Measurements from ENCODE around the gene PRR16. TPM values are rescaled to one million over a fixed set of nuclear protein-coding genes. Genes with fewer than 3 reads are reported as not detected.

PRR16 gene
- total and polyA plus RNA-seq, 2 experiments from 2014 or later, result 1.0 to 1.7 TPM

DNA sequence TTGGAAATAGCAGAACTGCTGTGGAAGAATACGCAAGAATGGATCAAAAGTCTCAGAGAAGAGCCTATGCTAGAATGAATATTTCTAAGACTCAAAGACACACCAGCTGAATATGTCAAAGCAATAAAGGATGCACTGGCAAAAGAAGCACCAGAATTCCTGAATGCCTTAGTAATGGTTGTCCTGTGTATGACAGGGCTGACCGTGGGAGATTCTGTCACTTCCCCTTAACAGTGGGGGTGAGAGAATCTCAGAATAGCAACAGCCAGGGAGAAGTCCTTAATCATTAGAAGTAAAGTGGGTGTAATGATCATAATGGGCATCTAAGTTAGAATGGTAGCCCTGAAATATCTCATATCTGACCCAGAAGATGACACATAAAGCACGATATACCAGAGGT lies 14.6 kb upstream of the PRR16 start:
- peaks cover 1% of the 10 kb centered on the region for H3K27me3 Mint-ChIP-seq (ENCODE audit: insufficient read depth, low read depth, poor library complexity)
- ATAC-seq, result no peak
- H3K36me3 ChIP-seq (ENCODE audit: insufficient read depth), result no peaks in the 10 kb centered on the region
- no peak overlapping the region for H3K4me3 Mint-ChIP-seq
- H3K9me3 Mint-ChIP-seq, result no peaks in the 10 kb centered on the region
- no peaks in the 10 kb centered on the region for H4K20me1 ChIP-seq (replicated peaks; ENCODE audit: insufficient read depth)
- H2AFZ ChIP-seq, result no peak overlapping the region
- DNase-seq (ENCODE audit: low spot score), result no peak
- no peak overlapping the region for H3K27ac ChIP-seq (ENCODE audit: low read depth)
- peaks cover 3% of the 10 kb centered on the region; the same call in 1 of the 2 replicates for H3K9me2 ChIP-seq (ENCODE audit: insufficient read depth)
- H3K79me2 ChIP-seq (replicated peaks; ENCODE audit: insufficient read depth), result no peaks in the 10 kb centered on the region
- TF ChIP-seq JUNB (IDR thresholded peaks at IDR 0.05; ENCODE audit: unreplicated experiment), result no peak
- TF ChIP-seq, protein P1, sequence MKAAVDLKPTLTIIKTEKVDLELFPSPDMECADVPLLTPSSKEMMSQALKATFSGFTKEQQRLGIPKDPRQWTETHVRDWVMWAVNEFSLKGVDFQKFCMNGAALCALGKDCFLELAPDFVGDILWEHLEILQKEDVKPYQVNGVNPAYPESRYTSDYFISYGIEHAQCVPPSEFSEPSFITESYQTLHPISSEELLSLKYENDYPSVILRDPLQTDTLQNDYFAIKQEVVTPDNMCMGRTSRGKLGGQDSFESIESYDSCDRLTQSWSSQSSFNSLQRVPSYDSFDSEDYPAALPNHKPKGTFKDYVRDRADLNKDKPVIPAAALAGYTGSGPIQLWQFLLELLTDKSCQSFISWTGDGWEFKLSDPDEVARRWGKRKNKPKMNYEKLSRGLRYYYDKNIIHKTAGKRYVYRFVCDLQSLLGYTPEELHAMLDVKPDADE (IDR thresholded peaks at IDR 0.05), result no peak
- TF ChIP-seq, protein P2, sequence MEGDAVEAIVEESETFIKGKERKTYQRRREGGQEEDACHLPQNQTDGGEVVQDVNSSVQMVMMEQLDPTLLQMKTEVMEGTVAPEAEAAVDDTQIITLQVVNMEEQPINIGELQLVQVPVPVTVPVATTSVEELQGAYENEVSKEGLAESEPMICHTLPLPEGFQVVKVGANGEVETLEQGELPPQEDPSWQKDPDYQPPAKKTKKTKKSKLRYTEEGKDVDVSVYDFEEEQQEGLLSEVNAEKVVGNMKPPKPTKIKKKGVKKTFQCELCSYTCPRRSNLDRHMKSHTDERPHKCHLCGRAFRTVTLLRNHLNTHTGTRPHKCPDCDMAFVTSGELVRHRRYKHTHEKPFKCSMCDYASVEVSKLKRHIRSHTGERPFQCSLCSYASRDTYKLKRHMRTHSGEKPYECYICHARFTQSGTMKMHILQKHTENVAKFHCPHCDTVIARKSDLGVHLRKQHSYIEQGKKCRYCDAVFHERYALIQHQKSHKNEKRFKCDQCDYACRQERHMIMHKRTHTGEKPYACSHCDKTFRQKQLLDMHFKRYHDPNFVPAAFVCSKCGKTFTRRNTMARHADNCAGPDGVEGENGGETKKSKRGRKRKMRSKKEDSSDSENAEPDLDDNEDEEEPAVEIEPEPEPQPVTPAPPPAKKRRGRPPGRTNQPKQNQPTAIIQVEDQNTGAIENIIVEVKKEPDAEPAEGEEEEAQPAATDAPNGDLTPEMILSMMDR (conservative IDR thresholded peaks at IDR 0.05; ENCODE audit: low read depth in 2 of 2), result no peak
- TF ChIP-seq CREB1 (CRISPR knock-in tag; IDR thresholded peaks at IDR 0.05; ENCODE audit: low read depth), result no peak
- no peak for TF ChIP-seq NANOG (IDR thresholded peaks at IDR 0.05; ENCODE audit: borderline replicate concordance)
- no peak for TF ChIP-seq ZNF114 (CRISPR knock-in tag; IDR thresholded peaks at IDR 0.05)
- TF ChIP-seq EZH2 (IDR thresholded peaks at IDR 0.05; ENCODE audit: low read depth, unreplicated experiment), result no peak
- no peak for TF ChIP-seq EZH2phosphoT487 (IDR thresholded peaks at IDR 0.05; ENCODE audit: unreplicated experiment)
- TF ChIP-seq ZNF331 (CRISPR knock-in tag; IDR thresholded peaks at IDR 0.05; ENCODE audit: low read depth), result no peak
- H3K36me3 Mint-ChIP-seq (ENCODE audit: low read depth), result no peaks in the 10 kb centered on the region
- no peaks in the 10 kb centered on the region for H3K27me3 ChIP-seq (ENCODE audit: insufficient read depth)
- H3K4me1 ChIP-seq (ENCODE audit: insufficient read depth), result peaks cover 17% of the 10 kb centered on the region; the same call in 1 of the 2 replicates
- no peak overlapping the region for H3K27ac Mint-ChIP-seq
- no peaks in the 10 kb centered on the region for H3F3A ChIP-seq (replicated peaks; ENCODE audit: low read depth)
- H3K4me2 ChIP-seq, result no peak overlapping the region
- no peak overlapping the region for H3K4me3 ChIP-seq
- H3K4me1 Mint-ChIP-seq, result peaks cover 13% of the 10 kb centered on the region; the same call in 2 of the 3 replicates

DNA sequence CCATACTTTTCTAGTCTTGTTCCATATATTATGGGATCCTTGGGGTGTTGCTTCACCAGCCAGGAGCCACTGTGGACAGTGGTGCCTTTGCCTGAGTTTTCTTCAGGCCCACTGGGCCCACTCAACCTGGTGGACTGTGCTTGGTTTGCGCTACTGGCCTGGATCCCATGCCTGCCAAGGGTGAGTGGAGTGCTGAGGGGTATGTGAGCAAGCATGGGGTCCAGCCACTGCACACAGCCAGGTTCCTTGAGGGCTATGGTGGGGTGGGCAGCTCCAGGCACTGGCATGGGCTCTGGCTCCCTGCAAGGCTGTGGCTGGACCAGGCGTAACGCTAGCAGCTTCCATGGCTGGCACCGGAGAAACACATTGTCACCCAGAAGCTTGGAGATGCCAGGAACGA lies 13.2 kb upstream of the PRR16 start:
- H3F3A ChIP-seq (replicated peaks; ENCODE audit: low read depth), result no peaks in the 10 kb centered on the region
- Mint-ChIP-seq H3K4me1 (peaks cover 14% of the 10 kb centered on the region; the same call in 2 of the 3 replicates), H3K27ac (no peak overlapping the region), H3K27me3 (ENCODE audit: insufficient read depth, low read depth, poor library complexity) (peaks cover 1% of the 10 kb centered on the region), H3K9me3 (no peaks in the 10 kb centered on the region), H3K36me3 (ENCODE audit: low read depth) (no peaks in the 10 kb centered on the region), H3K4me3 (no peak overlapping the region)
- H3K4me1 ChIP-seq (ENCODE audit: insufficient read depth), result peaks cover 16% of the 10 kb centered on the region; the same call in 1 of the 2 replicates
- no peaks in the 10 kb centered on the region for H4K20me1 ChIP-seq (replicated peaks; ENCODE audit: insufficient read depth)
- no peaks in the 10 kb centered on the region for H3K27me3 ChIP-seq (ENCODE audit: insufficient read depth)
- H2AFZ ChIP-seq, result no peak overlapping the region
- H3K27ac ChIP-seq (ENCODE audit: low read depth), result no peak overlapping the region
- peaks cover 3% of the 10 kb centered on the region; the same call in 1 of the 2 replicates for H3K9me2 ChIP-seq (ENCODE audit: insufficient read depth)
- ATAC-seq (no peak), DNase-seq (ENCODE audit: low spot score) (no peak)
- no peak overlapping the region for H3K4me3 ChIP-seq
- no peak overlapping the region for H3K4me2 ChIP-seq
- H3K36me3 ChIP-seq (ENCODE audit: insufficient read depth), result no peaks in the 10 kb centered on the region
- H3K79me2 ChIP-seq (replicated peaks; ENCODE audit: insufficient read depth), result no peaks in the 10 kb centered on the region
- TF ChIP-seq, protein P3, sequence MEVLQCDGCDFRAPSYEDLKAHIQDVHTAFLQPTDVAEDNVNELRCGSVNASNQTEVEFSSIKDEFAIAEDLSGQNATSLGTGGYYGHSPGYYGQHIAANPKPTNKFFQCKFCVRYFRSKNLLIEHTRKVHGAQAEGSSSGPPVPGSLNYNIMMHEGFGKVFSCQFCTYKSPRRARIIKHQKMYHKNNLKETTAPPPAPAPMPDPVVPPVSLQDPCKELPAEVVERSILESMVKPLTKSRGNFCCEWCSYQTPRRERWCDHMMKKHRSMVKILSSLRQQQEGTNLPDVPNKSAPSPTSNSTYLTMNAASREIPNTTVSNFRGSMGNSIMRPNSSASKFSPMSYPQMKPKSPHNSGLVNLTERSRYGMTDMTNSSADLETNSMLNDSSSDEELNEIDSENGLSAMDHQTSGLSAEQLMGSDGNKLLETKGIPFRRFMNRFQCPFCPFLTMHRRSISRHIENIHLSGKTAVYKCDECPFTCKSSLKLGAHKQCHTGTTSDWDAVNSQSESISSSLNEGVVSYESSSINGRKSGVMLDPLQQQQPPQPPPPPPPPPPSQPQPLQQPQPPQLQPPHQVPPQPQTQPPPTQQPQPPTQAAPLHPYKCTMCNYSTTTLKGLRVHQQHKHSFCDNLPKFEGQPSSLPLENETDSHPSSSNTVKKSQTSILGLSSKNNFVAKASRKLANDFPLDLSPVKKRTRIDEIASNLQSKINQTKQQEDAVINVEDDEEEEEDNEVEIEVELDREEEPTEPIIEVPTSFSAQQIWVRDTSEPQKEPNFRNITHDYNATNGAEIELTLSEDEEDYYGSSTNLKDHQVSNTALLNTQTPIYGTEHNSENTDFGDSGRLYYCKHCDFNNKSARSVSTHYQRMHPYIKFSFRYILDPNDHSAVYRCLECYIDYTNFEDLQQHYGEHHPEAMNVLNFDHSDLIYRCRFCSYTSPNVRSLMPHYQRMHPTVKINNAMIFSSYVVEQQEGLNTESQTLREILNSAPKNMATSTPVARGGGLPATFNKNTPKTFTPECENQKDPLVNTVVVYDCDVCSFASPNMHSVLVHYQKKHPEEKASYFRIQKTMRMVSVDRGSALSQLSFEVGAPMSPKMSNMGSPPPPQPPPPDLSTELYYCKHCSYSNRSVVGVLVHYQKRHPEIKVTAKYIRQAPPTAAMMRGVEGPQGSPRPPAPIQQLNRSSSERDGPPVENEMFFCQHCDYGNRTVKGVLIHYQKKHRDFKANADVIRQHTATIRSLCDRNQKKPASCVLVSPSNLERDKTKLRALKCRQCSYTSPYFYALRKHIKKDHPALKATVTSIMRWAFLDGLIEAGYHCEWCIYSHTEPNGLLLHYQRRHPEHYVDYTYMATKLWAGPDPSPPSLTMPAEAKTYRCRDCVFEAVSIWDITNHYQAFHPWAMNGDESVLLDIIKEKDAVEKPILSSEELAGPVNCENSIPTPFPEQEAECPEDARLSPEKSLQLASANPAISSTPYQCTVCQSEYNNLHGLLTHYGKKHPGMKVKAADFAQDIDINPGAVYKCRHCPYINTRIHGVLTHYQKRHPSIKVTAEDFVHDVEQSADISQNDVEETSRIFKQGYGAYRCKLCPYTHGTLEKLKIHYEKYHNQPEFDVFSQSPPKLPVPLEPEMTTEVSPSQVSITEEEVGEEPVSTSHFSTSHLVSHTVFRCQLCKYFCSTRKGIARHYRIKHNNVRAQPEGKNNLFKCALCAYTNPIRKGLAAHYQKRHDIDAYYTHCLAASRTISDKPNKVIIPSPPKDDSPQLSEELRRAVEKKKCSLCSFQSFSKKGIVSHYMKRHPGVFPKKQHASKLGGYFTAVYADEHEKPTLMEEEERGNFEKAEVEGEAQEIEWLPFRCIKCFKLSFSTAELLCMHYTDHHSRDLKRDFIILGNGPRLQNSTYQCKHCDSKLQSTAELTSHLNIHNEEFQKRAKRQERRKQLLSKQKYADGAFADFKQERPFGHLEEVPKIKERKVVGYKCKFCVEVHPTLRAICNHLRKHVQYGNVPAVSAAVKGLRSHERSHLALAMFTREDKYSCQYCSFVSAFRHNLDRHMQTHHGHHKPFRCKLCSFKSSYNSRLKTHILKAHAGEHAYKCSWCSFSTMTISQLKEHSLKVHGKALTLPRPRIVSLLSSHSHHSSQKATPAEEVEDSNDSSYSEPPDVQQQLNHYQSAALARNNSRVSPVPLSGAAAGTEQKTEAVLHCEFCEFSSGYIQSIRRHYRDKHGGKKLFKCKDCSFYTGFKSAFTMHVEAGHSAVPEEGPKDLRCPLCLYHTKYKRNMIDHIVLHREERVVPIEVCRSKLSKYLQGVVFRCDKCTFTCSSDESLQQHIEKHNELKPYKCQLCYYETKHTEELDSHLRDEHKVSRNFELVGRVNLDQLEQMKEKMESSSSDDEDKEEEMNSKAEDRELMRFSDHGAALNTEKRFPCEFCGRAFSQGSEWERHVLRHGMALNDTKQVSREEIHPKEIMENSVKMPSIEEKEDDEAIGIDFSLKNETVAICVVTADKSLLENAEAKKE (CRISPR knock-in tag; IDR thresholded peaks at IDR 0.05), result no peak
- no peak for TF ChIP-seq NANOG (IDR thresholded peaks at IDR 0.05; ENCODE audit: borderline replicate concordance)
- TF ChIP-seq, protein P1 (IDR thresholded peaks at IDR 0.05), result no peak
- TF ChIP-seq CREB1 (CRISPR knock-in tag; IDR thresholded peaks at IDR 0.05; ENCODE audit: low read depth), result no peak
- TF ChIP-seq ZNF114 (CRISPR knock-in tag; IDR thresholded peaks at IDR 0.05), result no peak
- no peak for TF ChIP-seq POLR2AphosphoS5 (IDR thresholded peaks at IDR 0.05; ENCODE audit: low read depth)
- TF ChIP-seq JUNB (IDR thresholded peaks at IDR 0.05; ENCODE audit: unreplicated experiment), result no peak
- no peak for TF ChIP-seq ZNF331 (CRISPR knock-in tag; IDR thresholded peaks at IDR 0.05; ENCODE audit: low read depth)

Measured in GM23338 (cell line).